ENCODE results near the gene CALCR.

- TF ChIP-seq POLR2A (IDR thresholded peaks at IDR 0.05; ENCODE audit: low read depth, low read length) (no peak), POLR2AphosphoS5 (IDR thresholded peaks at IDR 0.05; ENCODE audit: low read depth, low read length) (no peak)
Observed at GRCh38 chr7:93547716-93548115, 26.8 kb downstream of the CALCR start.
